Stimulated activated CD4-positive, alpha-beta T cell treated with anti-CD3 and anti-CD28 coated beads, Interleukin-4, amount 100 ng/mL, for 4 hours (primary cell): ENCODE measurements around the gene ALPL.

Source experiments
- DNase-seq, 2 experiments: peaks; one replicate each; pipeline ENCODE4 v3.0.0-alpha.2; 2020

ALPL gene

GRCh38 chr1:21532496-21532895, 23.3 kb downstream of the ALPL start:
- no peak for DNase-seq

- no peak for DNase-seq
Observed at GRCh38 chr1:21532992-21533534, 23.8 kb downstream of the ALPL start.

- DNase-seq, result no peak
Observed at GRCh38 chr1:21534146-21534545, 24.9 kb downstream of the ALPL start.

GRCh38 chr1:21534674-21535378, 25.6 kb downstream of the ALPL start:
- DNase-seq, result no peak

- no peak for DNase-seq
Observed at GRCh38 chr1:21536218-21536617, 27.0 kb downstream of the ALPL start.

GRCh38 chr1:21537511-21537931, 28.3 kb downstream of the ALPL start:
- no peak for DNase-seq

- DNase-seq, result no peak
Observed at GRCh38 chr1:21537932-21538630, 28.9 kb downstream of the ALPL start.

- no peak for DNase-seq
Observed at GRCh38 chr1:21539933-21540332, 30.7 kb downstream of the ALPL start.

- no peak for DNase-seq
Observed at GRCh38 chr1:21541329-21541728, 32.1 kb downstream of the ALPL start.

- no peak for DNase-seq
Observed at GRCh38 chr1:21541835-21542234, 32.6 kb downstream of the ALPL start.

- DNase-seq, result no peak
Observed at GRCh38 chr1:21543598-21543997, 34.4 kb downstream of the ALPL start.

- DNase-seq, result no peak
Observed at GRCh38 chr1:21544095-21544494, 34.9 kb downstream of the ALPL start.

- no peak for DNase-seq
Observed at GRCh38 chr1:21546122-21546825, 37.1 kb downstream of the ALPL start.

- no peak for DNase-seq
Observed at GRCh38 chr1:21547876-21548275, 38.7 kb downstream of the ALPL start.

GRCh38 chr1:21550097-21550496, 40.9 kb downstream of the ALPL start:
- no peak for DNase-seq

- no peak for DNase-seq
Observed at GRCh38 chr1:21550866-21551475, 41.7 kb downstream of the ALPL start.

GRCh38 chr1:21552715-21553114, 43.5 kb downstream of the ALPL start:
- DNase-seq, result no peak

- DNase-seq, result no peak
Observed at GRCh38 chr1:21553116-21553926, 44.1 kb downstream of the ALPL start.

GRCh38 chr1:21559788-21560567, 50.8 kb downstream of the ALPL start:
- no peak for DNase-seq

GRCh38 chr1:21560916-21561638, 51.9 kb downstream of the ALPL start:
- DNase-seq, result no peak

- no peak for DNase-seq
Observed at GRCh38 chr1:21562896-21563295, 53.7 kb downstream of the ALPL start.
